Thoracic aorta (tissue), 2 donors: ENCODE data around the gene TIMP2. TPM values are rescaled to one million over a fixed set of nuclear protein-coding genes. Genes with fewer than 3 reads are reported as not detected.

Experiments used
- ATAC-seq: fragments of 150-250 bp; one replicate; pipeline ENCODE4 v1.8.0; 2017; ENCODE audit warnings: low read depth; ENCODE audit not compliant: insufficient number of reproducible peaks, low FRiP score
- DNase-seq: peaks from one replicate; pipeline ENCODE4 v3.0.0-alpha.2; 2020; ENCODE audit warnings: low spot score
- H3K27ac ChIP-seq, 2 donors: fragments of 200-600 bp; sonication (generic); 1 replicate in 1 of 2; 2 replicates in 1 of 2; pipeline ENCODE4 v1.5.1; 2016; ENCODE audit warnings: mild to moderate bottlenecking in 2 of 2, moderate library complexity in 2 of 2
- H3K27me3 ChIP-seq: fragments of 200-600 bp; sonication (generic); replicated peaks from 2 replicates; pipeline ENCODE4 v1.6.0; 2016; ENCODE audit warnings: mild to moderate bottlenecking; ENCODE audit not compliant: insufficient read depth
- H3K36me3 ChIP-seq: fragments of 200-600 bp; sonication (generic); one replicate; pipeline ENCODE4 v1.5.1; 2016
- H3K4me1 ChIP-seq, 2 donors: fragments of 200-600 bp; sonication (generic); 1 replicate in 1 of 2; 2 replicates in 1 of 2; pipeline versions ENCODE4 v1.5.1 to v1.6.0; 2016; ENCODE audit warnings: low read depth in 2 of 2, mild to moderate bottlenecking in 1 of 2; ENCODE audit not compliant: control insufficient read depth in 1 of 2
- H3K4me3 ChIP-seq: fragments of 200-600 bp; sonication (generic); 2 replicates; pipeline ENCODE4 v1.5.1; 2016; ENCODE audit warnings: mild to moderate bottlenecking
- H3K9me3 ChIP-seq: fragments of 200-600 bp; sonication (generic); 2 replicates; pipeline ENCODE4 v1.5.1; 2016
- total RNA-seq, 2 donors: library from RNA; depleted of rRNA; stranded (reverse); fragments of >200 nt; gene quantifications; one replicate each; pipeline versions ENCODE4 v1.1.0 to v1.2.3, GENCODE V29; 2016
- TF ChIP-seq, protein P1 (sequence below): fragments of 200-600 bp; sonication (generic); IDR thresholded peaks from one replicate; pipeline ENCODE4 v1.5.1; 2019; ENCODE audit warnings: antibody characterized with exemption

Gene TIMP2
- total RNA-seq, 2 donors from 2014 or later, result 475 to 619 TPM

DNA sequence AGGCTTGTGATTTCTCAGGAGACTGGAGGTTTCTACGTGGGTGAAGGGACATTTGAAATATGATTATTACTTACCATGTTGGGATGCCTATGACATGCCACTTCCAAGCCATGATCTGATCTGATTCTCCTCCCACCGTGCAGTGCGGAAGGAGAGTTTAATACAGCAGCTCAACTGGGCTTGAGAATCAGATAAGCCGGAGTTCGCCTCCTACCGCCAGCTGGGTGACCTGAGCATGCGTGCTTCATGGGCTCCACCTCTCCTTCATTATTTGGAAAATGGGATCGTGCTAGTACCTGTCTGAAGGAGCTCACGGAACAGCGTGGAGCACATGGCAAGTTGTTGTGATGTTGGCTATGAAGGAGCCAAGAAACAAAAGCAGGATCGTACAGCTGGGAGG is 12.4 kb upstream of the TIMP2 start:
- H3K9me3 ChIP-seq, result no peaks in the 10 kb centered on the region
- no peaks in the 10 kb centered on the region for H3K36me3 ChIP-seq
- no peak overlapping the region for H3K4me3 ChIP-seq
- no peak for ATAC-seq
- DNase-seq, result no peak
- TF ChIP-seq, protein P1, sequence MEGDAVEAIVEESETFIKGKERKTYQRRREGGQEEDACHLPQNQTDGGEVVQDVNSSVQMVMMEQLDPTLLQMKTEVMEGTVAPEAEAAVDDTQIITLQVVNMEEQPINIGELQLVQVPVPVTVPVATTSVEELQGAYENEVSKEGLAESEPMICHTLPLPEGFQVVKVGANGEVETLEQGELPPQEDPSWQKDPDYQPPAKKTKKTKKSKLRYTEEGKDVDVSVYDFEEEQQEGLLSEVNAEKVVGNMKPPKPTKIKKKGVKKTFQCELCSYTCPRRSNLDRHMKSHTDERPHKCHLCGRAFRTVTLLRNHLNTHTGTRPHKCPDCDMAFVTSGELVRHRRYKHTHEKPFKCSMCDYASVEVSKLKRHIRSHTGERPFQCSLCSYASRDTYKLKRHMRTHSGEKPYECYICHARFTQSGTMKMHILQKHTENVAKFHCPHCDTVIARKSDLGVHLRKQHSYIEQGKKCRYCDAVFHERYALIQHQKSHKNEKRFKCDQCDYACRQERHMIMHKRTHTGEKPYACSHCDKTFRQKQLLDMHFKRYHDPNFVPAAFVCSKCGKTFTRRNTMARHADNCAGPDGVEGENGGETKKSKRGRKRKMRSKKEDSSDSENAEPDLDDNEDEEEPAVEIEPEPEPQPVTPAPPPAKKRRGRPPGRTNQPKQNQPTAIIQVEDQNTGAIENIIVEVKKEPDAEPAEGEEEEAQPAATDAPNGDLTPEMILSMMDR, result no peak
- no peak overlapping the region for H3K27ac ChIP-seq
- H3K4me1 ChIP-seq, result peaks cover 25 to 53% of the 10 kb centered on the region in 2 donors
- no peaks in the 10 kb centered on the region for H3K27me3 ChIP-seq

DNA sequence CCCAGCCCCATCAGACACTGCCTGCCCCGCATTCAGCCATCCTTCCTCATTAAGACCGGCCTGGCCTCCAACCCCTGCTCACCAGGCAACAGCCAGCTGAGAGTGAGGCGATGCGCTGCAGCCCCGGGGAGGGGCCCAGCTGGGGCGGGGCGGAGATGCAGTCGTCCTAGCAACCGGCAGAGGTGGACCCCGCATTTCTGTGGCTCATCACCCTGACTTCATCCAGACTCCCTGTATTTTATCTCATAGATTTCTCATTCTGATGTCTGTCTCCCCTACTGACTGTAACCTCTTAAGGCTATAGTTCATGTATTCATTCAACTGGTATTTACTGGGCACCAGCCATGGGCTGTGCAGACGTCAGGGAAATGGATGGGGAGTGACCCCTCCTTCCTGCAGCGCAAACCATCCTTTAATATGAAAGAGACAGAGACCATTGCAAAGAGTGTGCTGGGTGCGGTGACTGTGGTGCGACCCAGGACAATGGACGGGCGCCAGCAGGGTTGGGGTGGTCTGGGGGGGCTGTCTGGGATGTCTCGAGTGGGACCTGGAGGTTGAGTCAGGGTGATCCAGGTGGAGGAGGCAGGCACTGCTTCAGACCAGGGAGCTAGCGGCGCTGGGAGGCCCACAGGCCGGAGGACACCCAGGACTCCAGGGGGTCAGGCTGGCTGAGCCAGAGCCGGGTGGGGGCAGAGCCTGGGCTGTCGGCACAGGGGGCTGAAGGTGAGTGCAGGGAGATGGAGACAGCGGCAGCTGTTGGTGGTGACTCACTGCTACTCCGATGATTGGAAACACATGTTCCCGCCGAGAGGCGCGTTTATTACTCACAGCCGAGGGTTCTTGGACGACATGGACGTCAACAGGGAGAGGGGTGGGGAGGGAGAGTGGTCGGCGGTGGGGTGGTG is 10.5 kb upstream of the TIMP2 start:
- Histone ChIP-seq H3K36me3 (no peaks in the 10 kb centered on the region), H3K9me3 (no peaks in the 10 kb centered on the region), H3K4me3 (no peak overlapping the region), H3K4me1 (peaks cover 25 to 55% of the 10 kb centered on the region in 2 donors), H3K27me3 (no peaks in the 10 kb centered on the region), H3K27ac (peak overlapping the region; percentile 94 to 96)
- DNase-seq (peak; percentile 61), ATAC-seq (peak; percentile 39)
- TF ChIP-seq, protein P1, result no peak

DNA sequence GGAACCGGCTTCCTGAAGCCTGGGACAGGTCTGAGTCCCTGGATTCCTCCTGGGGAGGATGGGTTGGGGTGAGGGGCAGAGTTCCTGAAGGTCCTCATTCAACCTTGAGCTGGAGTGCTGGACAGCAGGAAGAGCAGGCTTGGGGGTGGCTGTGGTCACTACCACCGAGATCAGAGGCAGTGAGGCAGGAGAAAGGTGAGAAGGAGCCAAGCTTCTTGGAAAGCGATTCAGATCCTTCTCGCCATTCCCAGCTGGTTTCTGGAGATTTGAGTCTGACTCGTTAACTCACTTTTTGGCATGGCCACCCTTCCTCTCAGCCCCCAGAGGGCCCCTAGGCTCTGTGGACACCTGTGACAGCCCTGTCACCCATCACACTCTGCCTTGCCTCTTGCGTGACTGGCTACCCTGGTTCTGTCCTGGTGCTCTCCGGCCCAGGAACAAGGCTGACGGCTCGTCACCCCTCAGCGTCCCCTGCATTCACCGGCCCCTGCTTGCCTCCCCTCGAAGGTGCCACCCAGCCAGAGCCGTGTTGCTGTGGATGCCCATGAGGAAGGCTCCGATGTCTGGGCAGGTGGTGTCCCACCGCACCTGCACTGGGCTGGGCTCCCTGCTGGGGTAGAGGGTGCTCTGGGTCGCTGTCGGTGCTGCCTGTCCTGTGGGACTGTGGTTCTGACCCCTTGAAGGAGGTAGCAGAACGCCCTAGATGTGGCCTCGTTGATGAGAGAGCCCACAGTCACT is 9.7 kb upstream of the TIMP2 start:
- TF ChIP-seq, protein P1, result no peak
- H3K9me3 ChIP-seq, result no peaks in the 10 kb centered on the region
- DNase-seq (no peak), ATAC-seq (no peak)
- H3K4me3 ChIP-seq, result peak overlapping the region; percentile 55
- H3K36me3 ChIP-seq, result no peaks in the 10 kb centered on the region
- H3K4me1 ChIP-seq, result peaks cover 25 to 47% of the 10 kb centered on the region in 2 donors
- H3K27me3 ChIP-seq, result no peaks in the 10 kb centered on the region
- H3K27ac ChIP-seq, result peak overlapping the region; percentile 94 to 96

DNA sequence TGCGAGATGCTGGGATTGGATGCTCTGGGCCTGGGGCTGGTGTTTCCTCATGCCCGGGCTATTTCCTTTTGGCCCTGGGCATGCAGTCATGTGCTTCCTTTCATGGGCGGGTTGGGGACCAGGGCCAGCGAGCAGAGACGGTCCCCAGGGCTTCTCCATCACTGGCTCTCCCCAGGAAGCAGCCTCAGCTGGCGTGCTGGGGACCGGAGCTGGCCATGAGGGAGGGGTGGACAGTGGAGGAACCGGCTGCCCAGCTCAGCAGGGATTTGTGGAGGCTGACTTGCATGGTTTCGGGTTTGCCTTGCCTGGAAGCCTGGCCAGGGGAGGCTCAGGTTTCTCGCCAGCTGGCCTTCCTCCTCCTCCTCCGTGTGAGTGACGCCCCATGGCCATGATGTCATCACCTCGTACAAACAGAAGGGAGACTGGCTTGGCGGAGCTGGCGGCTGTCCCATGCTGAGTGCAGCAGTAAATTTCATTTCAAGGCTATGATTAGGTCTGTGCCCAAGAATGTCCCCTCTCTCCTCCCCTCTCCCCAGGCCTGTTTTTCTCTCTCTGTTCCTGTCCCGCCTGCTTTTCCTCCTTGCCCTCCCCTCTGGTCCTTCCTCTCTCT is 8.9 kb upstream of the TIMP2 start:
- Histone ChIP-seq H3K27ac (peak overlapping the region; percentile 94 to 96), H3K4me3 (peak overlapping the region; percentile 55), H3K4me1 (peaks cover 25 to 39% of the 10 kb centered on the region in 2 donors), H3K27me3 (no peaks in the 10 kb centered on the region), H3K36me3 (no peaks in the 10 kb centered on the region), H3K9me3 (no peaks in the 10 kb centered on the region)
- DNase-seq (peak; percentile 97), ATAC-seq (peak; percentile 80)
- TF ChIP-seq, protein P1, result no peak
